Endodermal cell (in vitro differentiated cells): ENCODE data around the gene GABRB3. TPM values are rescaled to one million over a fixed set of nuclear protein-coding genes. Genes with fewer than 3 reads are reported as not detected.

Source experiments
- DNase-seq: peaks from one replicate; pipeline ENCODE4 v3.0.0-alpha.2; 2017
- H3K27ac ChIP-seq: 2 replicates; pipeline ENCODE4 v1.5.1; 2013; ENCODE audit warnings: mild to moderate bottlenecking, low read depth, low read length, moderate library complexity
- H3K27me3 ChIP-seq: 2 replicates; pipeline ENCODE4 v1.6.1; 2013; ENCODE audit warnings: mild to moderate bottlenecking, low read length, moderate library complexity; ENCODE audit not compliant: insufficient read depth, control insufficient read depth, poor library complexity, severe bottlenecking
- H3K36me3 ChIP-seq: 2 replicates; pipeline ENCODE4 v1.7.0; 2013; ENCODE audit warnings: mild to moderate bottlenecking, low read length, moderate library complexity; ENCODE audit not compliant: control insufficient read depth, insufficient read depth
- H3K4me1 ChIP-seq: one replicate; pipeline ENCODE4 v1.7.0; 2013; ENCODE audit warnings: low read length; ENCODE audit not compliant: control insufficient read depth, insufficient read depth
- H3K4me3 ChIP-seq: 2 replicates; pipeline ENCODE4 v1.5.1; 2013; ENCODE audit warnings: mild to moderate bottlenecking, low read length, moderate library complexity
- H3K9ac ChIP-seq: 2 replicates; pipeline ENCODE4 v1.6.1; 2013; ENCODE audit warnings: mild to moderate bottlenecking, low read length, moderate library complexity; ENCODE audit not compliant: poor library complexity, severe bottlenecking; ENCODE audit errors: extremely low read depth
- H3K9me3 ChIP-seq: 2 replicates; pipeline ENCODE4 v1.6.1; 2013; ENCODE audit warnings: mild to moderate bottlenecking, low read length, moderate library complexity; ENCODE audit not compliant: control insufficient read depth
- H3K27ac Mint-ChIP-seq: 2 replicates; pipeline ENCODE4 v1.8.0; 2020; ENCODE audit warnings: mixed read lengths
- H3K27me3 Mint-ChIP-seq: 2 replicates; pipeline ENCODE4 v1.8.0; 2021; ENCODE audit warnings: mild to moderate bottlenecking, mixed read lengths; ENCODE audit not compliant: insufficient read depth
- H3K36me3 Mint-ChIP-seq: 2 replicates; pipeline ENCODE4 v1.8.0; 2020; ENCODE audit warnings: low read depth, mixed read lengths
- H3K4me1 Mint-ChIP-seq: 2 replicates; pipeline ENCODE4 v1.8.0; 2020; ENCODE audit warnings: mixed read lengths
- H3K4me3 Mint-ChIP-seq: 2 replicates; pipeline ENCODE4 v1.8.0; 2020; ENCODE audit warnings: mild to moderate bottlenecking, moderate library complexity, mixed read lengths
- H3K9me3 Mint-ChIP-seq: 2 replicates; pipeline ENCODE4 v1.8.0; 2020; ENCODE audit warnings: mild to moderate bottlenecking, mixed read lengths
- CTCF ChIP-seq: fragments of 200-600 bp; sonication (generic); conservative IDR thresholded peaks from 2 replicates; pipeline ENCODE4 v1.5.0; 2021; ENCODE audit warnings: antibody characterized with exemption, mild to moderate bottlenecking
- WGBS, 2 experiments: methylation state at CpG; one replicate each; pipeline versions ENCODE4 v1.1.5 to v1.1.7; 2013; ENCODE audit warnings: missing lambda C conversion rate in 2 of 2, mixed read lengths in 1 of 2; ENCODE audit not compliant: insufficient coverage in 1 of 2, insufficient read length in 1 of 2; 5-methylcytosine and 5-hydroxymethylcytosine counted together
- total RNA-seq, 2 donors: library from RNA; stranded (reverse); fragmentation: NEBNext Ultra II Directional in 1 of 2; extraction: Animal tissue kit (Norgen Biotek cat#: 25700) in 1 of 2; gene quantifications; 2 replicates in 1 of 2; 3 replicates in 1 of 2; pipeline ENCODE4 v1.2.1, GENCODE V29; 2021

The GABRB3 gene
- total RNA-seq, 2 donors from 2014 or later, result 81.8 to 122 TPM

DNA sequence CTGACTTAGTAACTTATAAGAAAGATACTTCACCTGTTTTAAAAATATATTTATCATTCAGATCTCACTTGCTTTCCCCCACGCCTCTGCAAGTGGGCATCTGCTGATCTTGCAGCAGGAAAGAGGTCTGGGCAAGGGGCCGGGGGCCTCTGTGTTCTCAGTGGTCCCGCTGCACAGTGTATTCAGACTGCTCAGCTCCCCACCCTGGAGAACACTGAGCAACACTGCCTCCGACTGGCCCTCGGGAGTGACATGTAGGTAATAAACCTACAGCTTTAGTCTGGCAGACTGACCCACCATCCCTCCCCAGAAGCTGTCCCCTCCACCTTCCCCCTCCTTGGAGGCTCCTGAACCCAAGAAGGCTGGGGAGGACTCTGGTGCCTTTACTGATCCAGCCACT, 43.8 kb downstream of the GABRB3 start:
- H3K27ac Mint-ChIP-seq, result peak overlapping the region; percentile 55
- DNase-seq, result no peak

GRCh38 chr15:26724381-26725150, 48.3 kb downstream of the GABRB3 start:
- Histone ChIP-seq H3K27ac (no peak overlapping the region), H3K9ac (no peak overlapping the region), H3K4me3 (no peak overlapping the region), H3K4me1 (no peaks in the 10 kb centered on the region), H3K27me3 (no peaks in the 10 kb centered on the region), H3K36me3 (peaks cover 9% of the 10 kb centered on the region), H3K9me3 (no peaks in the 10 kb centered on the region)
- H3K27ac Mint-ChIP-seq, result peak overlapping the region; percentile 11
- no peaks in the 10 kb centered on the region for H3K9me3 Mint-ChIP-seq
- no peak overlapping the region for H3K4me3 Mint-ChIP-seq
- no peaks in the 10 kb centered on the region for H3K27me3 Mint-ChIP-seq
- 92 to 93% methylated on average over 2 of the region's 2 CpGs for WGBS, 2 experiments
- H3K36me3 Mint-ChIP-seq, result no peaks in the 10 kb centered on the region
- peaks cover 60% of the 10 kb centered on the region for H3K4me1 Mint-ChIP-seq
- TF ChIP-seq CTCF, result no peak
- no peak for DNase-seq

More for the DNA sequence above, 43.8 kb downstream of the GABRB3 start:
- Histone ChIP-seq H3K27ac (no peak overlapping the region), H3K9ac (no peak overlapping the region), H3K27me3 (no peaks in the 10 kb centered on the region), H3K4me3 (no peak overlapping the region), H3K9me3 (peaks cover 17% of the 10 kb centered on the region), H3K36me3 (peaks cover 32% of the 10 kb centered on the region), H3K4me1 (no peaks in the 10 kb centered on the region)
- Mint-ChIP-seq H3K27me3 (no peaks in the 10 kb centered on the region), H3K36me3 (peaks cover 17% of the 10 kb centered on the region), H3K4me3 (no peak overlapping the region), H3K9me3 (peaks cover 17% of the 10 kb centered on the region), H3K4me1 (peaks cover 31% of the 10 kb centered on the region)
- WGBS, 2 experiments, result 89 to 96% methylated on average over 5 of the region's 5 CpGs
- peak; percentile 32 for TF ChIP-seq CTCF

- WGBS, 2 experiments, result 58 to 62% methylated on average over 4 to 5 of the region's 5 CpGs
- Mint-ChIP-seq H3K36me3 (no peaks in the 10 kb centered on the region), H3K4me3 (no peak overlapping the region), H3K9me3 (no peaks in the 10 kb centered on the region), H3K4me1 (peaks cover 57% of the 10 kb centered on the region), H3K27me3 (no peaks in the 10 kb centered on the region), H3K27ac (peak overlapping the region; percentile 85)
- Histone ChIP-seq H3K9me3 (no peaks in the 10 kb centered on the region), H3K4me3 (no peak overlapping the region), H3K27me3 (no peaks in the 10 kb centered on the region), H3K4me1 (peaks cover 3% of the 10 kb centered on the region), H3K27ac (no peak overlapping the region), H3K36me3 (peaks cover 9% of the 10 kb centered on the region), H3K9ac (no peak overlapping the region)
- no peak for TF ChIP-seq CTCF
- DNase-seq, result peak; percentile 79
Measured at GRCh38 chr15:26722621-26723160, 50.2 kb downstream of the GABRB3 start.
